ENCODE data around the gene P2RY1. TPM values are rescaled to one million over a fixed set of nuclear protein-coding genes. Genes with fewer than 3 reads are reported as not detected.
"Not testable (repeated sequence)": the region's sequence is repeated elsewhere in the genome, so short reads cannot be mapped to it uniquely, and the experiment has no call there.

Gene P2RY1
- total RNA-seq, 1 donor from 2014 or later: 22.5 TPM

DNA sequence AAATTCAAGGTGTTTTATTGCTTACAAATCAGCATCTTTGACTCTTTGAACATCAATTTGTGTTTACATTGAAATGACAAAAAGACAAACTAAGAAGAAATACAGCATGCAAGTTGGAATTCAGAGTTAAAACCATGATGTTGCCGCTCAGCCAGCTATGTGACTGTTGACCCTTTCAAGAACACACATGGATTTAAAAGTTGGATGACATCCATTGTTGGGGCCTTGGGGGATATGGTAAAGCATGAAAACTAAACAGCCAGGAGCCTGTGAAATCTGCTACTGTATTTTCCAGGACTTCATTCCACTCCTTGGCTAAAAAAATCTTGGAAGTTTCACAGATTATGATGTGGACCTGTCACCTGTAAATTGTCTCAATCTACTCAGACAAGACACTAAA, 4.6 kb downstream of the P2RY1 start:
- no peak for DNase-seq
- H3K4me3 ChIP-seq: peak overlapping the region; percentile 74

DNA sequence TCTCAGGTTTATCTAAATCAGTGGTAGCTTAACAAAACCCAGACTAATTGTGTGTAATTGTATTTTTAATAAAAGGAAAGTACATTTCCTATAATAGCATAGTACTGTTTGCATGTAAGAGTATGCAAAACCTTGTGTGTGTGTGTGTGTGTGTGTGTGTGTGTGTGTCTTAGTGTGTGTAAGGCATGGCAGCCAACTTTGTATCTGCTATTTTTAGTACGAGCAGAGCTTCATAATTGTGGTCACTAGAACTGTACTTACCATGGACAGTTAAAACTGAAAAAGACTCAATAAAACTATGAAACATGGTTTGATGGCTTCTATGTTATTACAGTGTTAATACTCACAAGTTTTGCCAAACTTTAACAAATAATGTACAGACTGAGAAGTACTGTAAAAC, 6.2 kb downstream of the P2RY1 start:
- no peak for ATAC-seq
- no peaks in the 10 kb centered on the region for H3K9me3 ChIP-seq
- TF ChIP-seq, protein P1, sequence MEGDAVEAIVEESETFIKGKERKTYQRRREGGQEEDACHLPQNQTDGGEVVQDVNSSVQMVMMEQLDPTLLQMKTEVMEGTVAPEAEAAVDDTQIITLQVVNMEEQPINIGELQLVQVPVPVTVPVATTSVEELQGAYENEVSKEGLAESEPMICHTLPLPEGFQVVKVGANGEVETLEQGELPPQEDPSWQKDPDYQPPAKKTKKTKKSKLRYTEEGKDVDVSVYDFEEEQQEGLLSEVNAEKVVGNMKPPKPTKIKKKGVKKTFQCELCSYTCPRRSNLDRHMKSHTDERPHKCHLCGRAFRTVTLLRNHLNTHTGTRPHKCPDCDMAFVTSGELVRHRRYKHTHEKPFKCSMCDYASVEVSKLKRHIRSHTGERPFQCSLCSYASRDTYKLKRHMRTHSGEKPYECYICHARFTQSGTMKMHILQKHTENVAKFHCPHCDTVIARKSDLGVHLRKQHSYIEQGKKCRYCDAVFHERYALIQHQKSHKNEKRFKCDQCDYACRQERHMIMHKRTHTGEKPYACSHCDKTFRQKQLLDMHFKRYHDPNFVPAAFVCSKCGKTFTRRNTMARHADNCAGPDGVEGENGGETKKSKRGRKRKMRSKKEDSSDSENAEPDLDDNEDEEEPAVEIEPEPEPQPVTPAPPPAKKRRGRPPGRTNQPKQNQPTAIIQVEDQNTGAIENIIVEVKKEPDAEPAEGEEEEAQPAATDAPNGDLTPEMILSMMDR (IDR thresholded peaks at IDR 0.05): no peak

More for the DNA sequence above, 4.6 kb downstream of the P2RY1 start:
- H3K27me3 ChIP-seq: no peaks in the 10 kb centered on the region
- ATAC-seq: no peak
- H3K27ac ChIP-seq: no peak overlapping the region
- H3K4me1 ChIP-seq: no peaks in the 10 kb centered on the region
- peaks cover 3% of the 10 kb centered on the region for H3K36me3 ChIP-seq
- H3K9me3 ChIP-seq: no peaks in the 10 kb centered on the region
- TF ChIP-seq, protein P1 (IDR thresholded peaks at IDR 0.05): no peak
- intact Hi-C loops (cut with DNase I): no loop called here

DNA sequence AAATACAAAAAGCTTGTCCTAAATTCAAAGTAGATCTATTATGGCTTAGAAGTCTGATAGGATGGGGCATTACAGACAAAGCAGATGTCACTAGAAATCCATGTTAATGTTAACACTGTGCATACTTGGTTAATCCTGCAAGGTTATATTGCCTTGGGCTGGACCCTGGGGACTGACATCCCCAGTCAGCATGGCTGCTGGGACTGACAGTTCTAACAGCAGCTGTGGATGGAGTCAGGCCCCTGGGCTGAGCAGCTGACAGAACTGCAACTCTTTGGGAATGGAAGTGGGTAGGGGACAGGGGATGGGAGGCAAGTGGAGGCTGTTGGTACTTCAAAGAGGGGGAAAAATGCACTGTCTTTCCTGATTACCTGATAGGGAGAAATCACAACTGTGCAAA, 7.5 kb downstream of the P2RY1 start:
- ATAC-seq: no peak
- Histone ChIP-seq H3K4me3 (no peak overlapping the region), H3K9me3 (no peaks in the 10 kb centered on the region), H3K36me3 (peaks cover 3% of the 10 kb centered on the region), H3K27ac (no peak overlapping the region), H3K4me1 (no peaks in the 10 kb centered on the region), H3K27me3 (no peaks in the 10 kb centered on the region)
- DNase-seq: no peak
- intact Hi-C loops (cut with DNase I): no loop called here
- TF ChIP-seq, protein P1 (IDR thresholded peaks at IDR 0.05): no peak

More for the DNA sequence above, 6.2 kb downstream of the P2RY1 start:
- Histone ChIP-seq H3K27ac (no peak overlapping the region), H3K27me3 (no peaks in the 10 kb centered on the region), H3K4me1 (no peaks in the 10 kb centered on the region), H3K4me3 (no peak overlapping the region), H3K36me3 (peaks cover 3% of the 10 kb centered on the region)
- no peak for DNase-seq
- intact Hi-C loops (cut with DNase I): no loop called here

DNA sequence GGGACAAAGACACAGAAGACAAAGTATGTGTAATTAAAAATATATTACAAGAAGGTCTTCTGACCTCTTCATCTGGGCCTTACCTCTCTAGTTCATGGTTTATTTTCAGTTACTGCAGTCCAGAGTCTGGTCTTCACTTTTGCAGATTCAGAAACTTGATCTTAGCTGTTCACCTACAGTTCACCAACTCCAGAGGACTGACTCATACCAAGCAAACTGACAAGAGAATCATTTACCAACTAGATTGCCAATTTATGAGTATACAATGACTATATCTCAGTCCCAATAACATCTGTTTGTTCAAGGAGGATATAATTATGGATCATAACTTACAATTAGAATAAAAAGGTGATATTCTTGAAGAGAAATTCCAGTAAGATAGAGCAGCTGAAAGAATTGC, 9.0 kb downstream of the P2RY1 start:
- Histone ChIP-seq H3K36me3 (peaks cover 3% of the 10 kb centered on the region), H3K4me3 (no peak overlapping the region), H3K27ac (no peak overlapping the region), H3K27me3 (no peaks in the 10 kb centered on the region), H3K4me1 (no peaks in the 10 kb centered on the region), H3K9me3 (no peaks in the 10 kb centered on the region)
- TF ChIP-seq, protein P1 (IDR thresholded peaks at IDR 0.05): no peak
- no peak for ATAC-seq
- intact Hi-C loops (cut with DNase I): no loop called here
- no peak for DNase-seq

DNA sequence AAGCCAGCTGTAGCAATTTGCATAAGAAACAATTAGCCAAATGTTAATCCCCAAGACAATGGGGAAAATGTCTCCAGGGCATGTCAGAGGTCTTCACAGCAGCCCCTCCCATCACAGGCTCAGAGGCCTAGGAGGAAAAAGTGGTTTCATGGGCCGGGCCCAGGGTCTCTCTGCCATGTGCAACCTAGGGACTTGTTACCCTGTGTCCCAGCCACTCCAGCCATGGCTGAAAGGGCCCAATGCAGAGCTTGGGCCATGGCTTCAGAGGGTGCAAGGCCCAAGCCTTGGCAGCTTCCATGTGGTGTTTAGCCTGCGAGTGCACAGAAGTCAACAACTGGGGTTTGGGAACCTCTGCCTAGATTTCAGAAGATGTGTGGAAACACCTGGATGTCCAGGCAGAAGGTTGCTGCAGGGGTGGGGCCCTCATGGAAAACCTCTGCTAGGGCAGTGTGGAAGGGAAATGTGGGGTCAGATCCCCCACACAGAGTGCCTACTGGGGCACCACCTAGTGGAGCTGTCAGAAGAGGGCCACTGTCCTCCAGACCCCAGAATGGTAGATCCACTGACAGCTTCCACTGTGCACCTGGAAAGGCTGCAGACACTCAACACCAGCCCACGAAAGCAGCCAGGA, 11.8 kb downstream of the P2RY1 start:
- H3K9me3 ChIP-seq; H3K27me3 ChIP-seq; H3K4me1 ChIP-seq; H3K36me3 ChIP-seq; DNase-seq; ATAC-seq; intact Hi-C loops (cut with DNase I); H3K27ac ChIP-seq; H3K4me3 ChIP-seq: not testable (repeated sequence)

DNA sequence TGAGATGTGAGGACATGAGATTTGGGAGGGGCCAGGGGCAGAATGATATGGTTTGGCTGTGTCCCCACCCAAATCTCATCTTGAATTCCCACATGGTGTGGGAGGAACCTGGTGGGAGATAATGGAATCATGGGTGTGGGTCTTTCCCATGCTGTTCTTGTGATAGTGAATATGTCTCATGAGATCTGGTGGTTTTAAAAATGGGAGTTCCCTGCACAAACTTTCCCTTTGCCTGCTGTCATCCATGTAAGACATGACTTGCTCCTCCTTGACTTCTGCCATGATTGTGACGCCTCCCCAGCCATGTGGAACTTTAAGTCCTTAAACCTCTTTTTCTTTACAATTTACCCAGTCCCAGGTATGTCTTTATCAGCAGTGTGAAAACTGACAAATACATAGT, 12.7 kb downstream of the P2RY1 start:
- H3K4me1 ChIP-seq; intact Hi-C loops (cut with DNase I); ATAC-seq: not testable (repeated sequence)

More for the DNA sequence above, 12.7 kb downstream of the P2RY1 start:
- not testable (repeated sequence) for H3K9me3 ChIP-seq, DNase-seq, H3K36me3 ChIP-seq, H3K4me3 ChIP-seq, H3K27ac ChIP-seq, H3K27me3 ChIP-seq
